Fibroblast of skin of left quadriceps (primary cell): ENCODE results near the gene NPC1.
A peak's percentile ranks its signal among the peaks of the same experiment; 100 is the strongest.
"Not testable (repeated sequence)": the region's sequence is repeated elsewhere in the genome, so short reads cannot be mapped to it uniquely, and the experiment has no call there.

ENCODE experiments used
- DNase-seq, 2 experiments: peaks; one replicate each; pipeline ENCODE4 v3.0.0-alpha.2; 2013; ENCODE audit warnings: low read depth in 2 of 2

Gene NPC1

DNA sequence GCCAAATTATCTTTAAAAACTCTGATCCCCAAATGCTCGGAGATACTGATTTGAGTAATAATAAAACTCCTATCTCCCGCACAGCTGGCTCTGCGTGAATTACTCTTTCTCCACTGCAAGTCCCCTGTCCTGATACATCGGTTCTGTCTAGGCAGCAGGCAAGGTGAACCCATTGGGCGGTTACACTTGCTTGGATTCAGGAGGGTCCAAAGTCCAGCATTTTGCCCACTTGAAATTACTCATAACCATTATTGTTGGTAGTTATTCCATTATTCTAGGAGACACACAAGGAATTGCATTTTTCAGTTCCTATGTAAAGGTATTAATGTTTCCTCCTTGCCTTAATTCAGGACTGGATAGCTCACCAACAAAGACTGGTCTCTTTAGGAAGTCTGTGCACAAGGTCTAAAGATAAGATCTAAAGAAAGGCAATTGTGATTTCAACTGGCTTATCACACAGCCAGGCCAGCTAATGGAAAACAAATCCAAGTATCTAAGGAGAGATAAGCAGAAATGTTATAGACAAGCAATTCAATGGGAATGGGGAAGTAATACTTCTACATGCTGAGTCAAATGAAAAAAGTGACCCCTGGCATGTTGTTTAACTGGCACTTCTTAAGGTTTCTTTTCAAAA is 23.2 kb upstream of the NPC1 start:
- no peak for DNase-seq

DNA sequence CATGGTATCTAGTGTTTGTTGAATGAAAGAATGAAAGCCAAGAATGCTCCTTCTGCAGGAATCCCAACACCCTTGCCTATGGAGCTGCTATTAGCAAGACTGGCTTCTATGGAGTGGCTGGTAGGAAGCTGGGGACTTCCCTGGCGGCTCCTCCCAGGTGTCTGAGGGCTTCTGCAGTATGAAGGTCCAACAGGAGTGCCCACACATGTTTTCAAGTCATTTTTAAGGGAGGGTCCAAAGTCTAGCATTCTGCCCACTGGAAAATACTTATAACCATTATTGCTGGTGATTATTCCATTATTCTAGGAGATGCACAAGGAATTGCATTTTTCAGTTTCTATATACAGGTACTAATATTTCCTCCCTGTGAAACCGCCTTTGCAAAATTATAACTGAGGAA is 21.9 kb upstream of the NPC1 start:
- no peak for DNase-seq

DNA sequence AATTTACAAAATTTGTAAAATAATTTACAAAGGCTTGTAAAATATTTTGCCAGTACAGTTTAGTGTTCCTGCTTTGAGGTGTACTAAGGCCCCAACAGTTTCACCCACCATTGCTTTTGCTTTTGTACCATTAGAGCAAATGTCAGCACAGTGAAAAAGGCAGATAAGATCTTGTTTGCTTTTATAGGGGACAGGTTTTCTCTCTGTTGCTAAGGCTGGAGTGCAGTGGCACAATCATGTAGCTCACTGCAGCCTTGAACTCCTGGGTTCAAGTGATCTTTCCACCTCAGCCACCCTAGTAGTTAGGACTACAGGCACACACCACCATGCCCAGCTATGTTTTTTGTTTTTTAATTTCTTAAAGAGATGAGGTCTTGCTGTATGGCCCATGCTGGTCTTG is 19.6 kb upstream of the NPC1 start:
- no peak for DNase-seq

DNA sequence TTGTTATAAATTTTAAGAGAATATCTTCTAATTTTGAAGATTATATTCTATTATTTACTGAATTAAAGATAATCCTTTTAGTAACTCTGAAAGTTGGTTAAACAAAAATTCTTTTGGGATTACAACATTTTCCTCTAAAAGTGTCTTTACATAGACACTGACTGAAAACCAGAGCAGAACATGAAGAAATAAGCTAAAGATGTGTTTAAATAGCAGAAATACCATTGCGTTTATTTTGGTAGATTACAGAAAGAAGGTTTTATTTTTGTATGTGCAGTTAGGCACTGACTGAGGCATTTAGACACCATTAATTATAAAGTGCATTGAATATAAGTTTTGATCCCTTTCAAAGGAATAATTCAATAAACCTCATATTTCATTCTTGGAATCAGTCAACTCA is 13.5 kb upstream of the NPC1 start:
- no peak for DNase-seq

DNA sequence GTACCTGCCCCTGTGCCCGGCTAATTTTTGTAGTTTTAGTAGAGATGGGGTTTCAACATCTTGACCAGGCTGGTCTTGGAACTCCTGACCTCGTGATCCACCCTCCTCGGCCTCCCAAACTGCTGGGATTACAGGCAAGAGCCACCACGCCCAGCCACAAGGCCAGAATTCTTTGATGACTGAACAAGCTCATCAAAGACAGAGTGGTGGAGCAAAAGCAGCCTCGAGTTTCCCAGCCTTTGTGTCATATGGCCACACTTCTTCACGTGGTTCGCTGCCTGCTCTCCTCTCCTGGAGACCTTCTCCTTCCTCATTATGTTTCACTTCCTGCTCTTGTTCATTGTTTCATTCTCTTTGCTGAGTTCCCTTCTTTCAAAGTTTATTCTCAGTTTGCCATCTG is 9.9 kb upstream of the NPC1 start:
- no peak for DNase-seq

DNA sequence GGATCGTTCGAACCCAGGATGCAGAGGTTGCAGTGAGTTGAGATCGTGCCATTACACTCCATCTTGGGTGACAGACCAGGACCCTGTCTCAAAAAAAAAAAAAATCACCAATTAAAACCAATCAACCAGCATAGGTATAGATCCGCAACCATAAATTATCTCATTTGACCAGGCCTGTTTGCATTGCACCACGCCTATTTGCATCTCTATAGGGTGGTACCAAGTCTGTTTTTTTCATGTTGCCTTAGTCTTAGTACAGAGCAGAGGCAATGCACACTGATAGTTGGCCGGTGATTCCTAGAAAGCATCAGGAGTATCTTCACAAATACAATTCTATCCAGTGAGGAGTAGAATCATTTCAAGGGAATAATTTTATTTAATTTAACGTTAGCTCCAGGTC is 9.3 kb upstream of the NPC1 start:
- no peak for DNase-seq

DNA sequence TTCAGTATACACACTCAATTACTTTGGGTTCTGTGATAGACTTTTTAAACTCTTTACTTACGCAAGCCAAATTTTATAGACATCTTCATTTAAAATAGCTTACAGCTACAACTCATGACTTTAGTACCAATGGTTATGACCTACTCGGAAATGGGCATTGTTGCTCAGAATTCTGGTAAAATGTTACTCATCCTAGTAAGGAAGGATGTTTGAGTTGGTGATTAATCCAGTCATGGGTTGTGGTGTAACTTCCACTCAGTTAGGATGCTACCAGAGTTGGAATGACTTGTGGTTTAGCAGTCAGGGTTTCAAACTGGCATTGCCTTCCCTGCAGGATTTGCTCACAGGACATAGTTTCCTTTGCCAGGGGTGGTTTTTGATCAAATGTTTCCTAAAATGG is 7.4 kb upstream of the NPC1 start:
- DNase-seq, result peak in 1 of 2 experiments; percentile 34

DNA sequence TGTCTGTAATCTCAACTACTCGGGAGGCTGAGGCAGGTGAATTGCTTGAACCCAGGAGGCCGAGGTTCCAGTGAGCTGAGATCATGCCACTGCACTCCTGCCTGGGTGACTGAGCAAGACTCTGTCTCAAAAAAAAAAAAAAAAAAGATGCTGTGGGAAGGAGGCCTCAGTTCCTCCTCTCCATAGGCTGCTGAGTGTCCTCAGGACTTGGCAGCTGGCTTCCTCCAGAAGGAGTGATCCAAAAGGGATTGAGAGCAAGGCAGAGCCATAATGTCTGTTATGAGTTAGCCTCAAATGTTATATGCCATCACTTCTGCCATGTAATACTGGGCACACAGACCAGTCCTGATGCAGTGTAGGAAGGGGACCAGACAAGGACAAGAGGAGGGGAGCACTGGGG is 6.6 kb upstream of the NPC1 start:
- no peak for DNase-seq

DNA sequence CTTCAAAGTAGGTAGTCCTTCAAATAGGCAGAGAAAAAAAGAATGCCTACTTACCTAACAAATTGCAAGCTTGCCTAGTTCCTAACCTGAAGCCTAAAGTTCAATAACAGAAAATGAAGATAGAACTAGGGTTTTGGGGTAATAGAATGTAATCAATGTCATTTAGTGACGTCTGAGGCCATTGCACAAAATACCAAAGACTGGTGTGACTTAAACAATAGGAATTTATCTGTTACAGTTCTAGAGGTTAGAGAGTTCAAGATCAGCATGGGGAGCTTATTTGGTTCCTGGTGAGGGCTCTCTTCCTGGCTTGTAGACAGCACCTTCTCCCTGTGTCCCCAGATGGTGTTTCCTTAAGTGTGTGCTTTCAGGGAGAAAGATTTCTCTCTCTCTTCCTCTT is 4.7 kb upstream of the NPC1 start:
- DNase-seq, result no peak

DNA sequence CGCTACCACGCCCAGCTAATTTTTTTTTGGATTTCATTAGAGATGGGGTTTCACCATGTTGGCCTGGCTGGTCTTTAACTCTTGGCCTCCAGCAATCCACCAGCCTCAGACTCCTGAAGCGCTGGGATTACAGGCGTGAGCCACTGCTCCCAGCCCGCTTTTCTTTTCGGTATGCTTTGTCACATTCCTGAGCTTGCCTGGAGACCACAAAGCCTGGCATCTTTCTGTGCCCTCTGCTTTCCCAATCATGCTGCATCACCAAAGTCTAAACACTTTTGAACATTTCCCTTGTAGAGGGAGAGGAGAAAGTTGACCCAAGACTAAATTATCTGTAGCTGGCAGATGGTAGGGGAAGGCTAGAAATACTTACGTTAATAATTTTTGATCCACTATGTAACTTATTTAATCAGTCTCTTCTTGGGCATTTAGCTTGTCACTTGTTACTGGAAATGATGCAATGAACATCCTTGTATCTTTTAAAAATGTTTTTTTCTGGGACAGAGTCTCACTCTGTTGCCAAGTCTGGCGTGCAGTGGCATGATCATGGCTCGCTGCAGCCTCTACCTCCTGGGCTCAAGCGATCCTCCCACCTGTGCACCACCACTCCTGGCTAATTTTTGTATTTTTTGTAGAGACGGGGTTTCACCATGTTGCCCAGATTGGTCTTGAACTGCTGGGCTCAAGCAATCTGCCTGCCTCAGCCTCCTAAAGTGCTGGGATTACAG is 2.7 kb upstream of the NPC1 start:
- DNase-seq, result no peak

DNA sequence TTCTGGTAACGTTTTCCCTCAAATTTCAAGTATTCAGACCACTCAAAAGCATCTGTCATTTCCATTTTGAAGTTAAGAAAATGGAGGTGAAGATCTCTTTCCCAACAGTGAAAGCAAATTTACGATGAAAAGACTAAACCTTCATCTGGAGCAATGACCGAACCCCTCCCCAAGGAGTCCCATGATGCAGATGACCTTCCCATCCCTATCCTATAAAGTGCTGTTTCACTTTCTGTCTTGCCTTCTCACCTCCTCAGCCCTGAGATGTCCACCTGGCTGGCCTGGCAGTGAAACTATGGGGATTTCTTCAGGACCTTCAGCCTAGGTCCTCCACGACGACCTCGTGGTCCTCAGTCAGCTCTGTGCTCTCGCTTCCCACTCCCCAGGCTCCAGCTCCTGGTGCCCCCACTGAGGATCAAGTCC is 925 bp upstream of the NPC1 start:
- DNase-seq, result no peak

DNA sequence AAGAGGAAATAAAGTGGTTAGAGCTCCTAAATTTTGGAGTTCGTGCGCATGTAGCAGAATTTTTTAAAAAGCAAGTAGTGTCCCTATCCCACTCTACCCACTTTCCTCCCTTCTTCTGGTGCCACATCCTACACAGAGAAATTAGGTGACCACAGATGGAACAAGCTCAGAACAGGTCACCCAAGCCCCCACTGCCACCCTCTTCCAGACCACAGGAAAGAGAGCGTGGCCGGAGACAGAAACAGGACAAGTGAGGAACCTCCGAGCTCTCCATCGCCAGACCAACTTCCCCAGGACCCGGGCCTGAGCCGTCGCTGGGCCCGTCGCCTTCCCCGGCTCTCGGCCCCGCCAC is 433 bp downstream of the NPC1 start:
- no peak for DNase-seq

DNA sequence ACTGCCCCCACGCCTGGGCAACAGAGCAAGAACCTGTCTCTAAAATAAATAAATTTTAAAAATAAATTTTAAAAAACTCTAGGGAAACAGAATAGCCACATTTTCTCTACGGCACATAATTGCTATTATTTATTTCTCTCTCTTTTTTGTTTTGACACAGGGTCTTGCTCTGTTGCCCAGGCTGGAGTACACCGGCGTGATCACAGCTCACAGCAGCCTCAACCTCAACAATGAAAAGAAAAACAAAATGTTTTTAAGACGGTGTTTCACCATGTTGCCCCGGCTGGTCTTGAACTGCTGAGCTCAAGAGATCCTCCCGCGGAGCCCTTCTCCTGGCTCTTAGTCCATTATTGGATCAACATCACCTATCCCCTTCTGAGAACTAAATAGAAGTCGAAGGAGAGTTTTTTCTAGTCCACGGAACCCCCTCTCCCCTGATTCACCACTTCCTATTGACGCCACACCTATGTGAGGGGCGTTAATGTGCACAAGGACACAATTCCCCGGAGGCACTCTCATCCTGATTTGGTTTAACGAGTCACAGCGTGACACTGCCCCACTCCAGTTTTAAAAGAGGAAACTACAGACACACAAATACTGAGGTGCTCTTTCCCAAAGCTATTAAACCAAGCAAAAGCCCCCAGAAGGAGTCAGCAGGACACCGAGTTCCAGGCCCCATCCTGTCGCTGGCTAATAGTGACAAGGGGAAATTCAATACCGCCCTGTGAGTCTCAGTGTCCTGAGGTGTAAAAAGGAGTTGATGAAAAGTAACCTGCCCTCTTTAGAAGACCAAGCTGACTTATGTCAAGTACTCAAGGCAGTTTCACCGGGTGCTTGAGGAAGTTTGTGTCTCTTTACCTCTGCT is 1.1 kb downstream of the NPC1 start:
- DNase-seq, result no peak

DNA sequence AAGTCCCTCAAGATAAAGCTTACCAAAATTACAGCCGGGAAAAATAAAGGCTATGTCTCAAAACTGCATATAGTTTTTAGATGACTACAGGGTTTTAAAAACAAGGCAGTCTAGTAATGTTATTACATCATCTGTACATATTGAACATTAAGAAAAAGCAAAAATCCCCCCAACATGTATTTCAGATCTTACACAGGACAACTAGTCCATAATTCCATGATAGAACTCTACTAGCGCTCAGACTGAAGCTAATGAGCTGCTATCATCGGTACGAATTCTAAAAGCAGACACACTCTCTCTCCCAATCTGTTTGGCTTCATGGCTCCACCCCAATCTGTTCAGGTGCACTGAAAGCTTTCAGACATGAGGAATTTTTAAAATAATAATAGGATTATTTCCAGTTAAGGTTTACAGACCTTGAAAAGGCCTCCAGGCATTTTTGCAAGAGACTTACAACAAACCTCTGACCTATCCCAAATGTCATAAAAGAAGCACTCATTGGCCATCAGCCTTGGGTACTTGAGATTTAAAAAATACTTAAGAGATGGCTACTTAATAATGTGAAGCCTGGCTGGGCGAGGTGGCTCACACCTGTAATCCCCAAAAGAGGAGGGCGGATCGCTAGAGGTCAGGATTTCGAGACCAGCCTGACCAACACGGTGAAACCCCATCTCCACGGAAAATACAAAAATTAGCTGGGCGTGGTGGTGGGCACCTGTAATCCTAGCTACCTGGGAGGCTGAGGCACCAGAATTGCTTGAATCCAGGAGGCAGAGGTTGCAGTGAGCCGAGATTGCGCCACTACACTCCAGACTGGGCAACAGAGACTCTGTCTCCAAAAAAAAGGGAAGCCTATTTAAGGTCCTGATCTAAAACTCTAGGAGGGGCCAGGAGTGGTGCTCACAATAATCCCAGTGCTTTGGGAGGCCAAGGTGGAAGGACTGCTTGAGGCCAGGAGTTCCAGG is 2.0 kb downstream of the NPC1 start:
- no peak for DNase-seq

DNA sequence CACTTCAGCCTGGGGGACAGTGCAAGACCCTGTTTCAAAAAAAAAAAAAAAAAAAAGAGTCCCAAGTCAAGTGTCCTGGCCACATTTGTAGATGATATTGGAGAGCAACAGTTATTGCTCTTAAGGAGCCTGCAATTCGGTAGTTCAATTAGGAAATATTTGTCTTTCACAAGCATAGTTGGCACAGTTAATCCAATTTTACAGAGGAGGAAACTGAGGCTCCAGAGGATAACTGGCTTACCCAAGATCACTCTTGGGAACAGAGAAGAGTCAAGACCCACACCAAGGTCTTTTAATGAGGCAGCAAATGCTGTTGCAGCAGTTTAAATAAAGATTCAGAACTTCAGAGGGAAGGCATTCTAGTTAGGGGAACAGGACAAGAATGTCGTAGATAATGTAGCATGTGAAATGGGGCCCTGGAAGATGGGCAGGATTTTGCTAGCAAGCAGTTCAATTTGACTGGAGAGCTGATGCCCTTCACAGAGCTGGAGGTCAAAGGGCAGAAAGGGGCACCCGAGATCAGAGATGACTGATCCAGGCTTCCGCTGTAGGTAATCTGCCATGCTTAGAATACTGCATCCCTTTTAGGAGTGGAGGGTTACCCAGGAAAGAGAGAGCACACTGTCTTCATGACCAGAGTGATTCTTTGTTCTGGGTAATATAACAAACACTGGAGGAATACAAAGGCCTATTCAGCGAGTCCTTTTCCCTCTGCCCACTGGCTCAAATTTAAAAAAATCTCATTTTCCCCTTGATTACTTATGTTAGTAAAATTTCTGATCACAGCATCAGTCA is 3.0 kb downstream of the NPC1 start:
- DNase-seq, result no peak

DNA sequence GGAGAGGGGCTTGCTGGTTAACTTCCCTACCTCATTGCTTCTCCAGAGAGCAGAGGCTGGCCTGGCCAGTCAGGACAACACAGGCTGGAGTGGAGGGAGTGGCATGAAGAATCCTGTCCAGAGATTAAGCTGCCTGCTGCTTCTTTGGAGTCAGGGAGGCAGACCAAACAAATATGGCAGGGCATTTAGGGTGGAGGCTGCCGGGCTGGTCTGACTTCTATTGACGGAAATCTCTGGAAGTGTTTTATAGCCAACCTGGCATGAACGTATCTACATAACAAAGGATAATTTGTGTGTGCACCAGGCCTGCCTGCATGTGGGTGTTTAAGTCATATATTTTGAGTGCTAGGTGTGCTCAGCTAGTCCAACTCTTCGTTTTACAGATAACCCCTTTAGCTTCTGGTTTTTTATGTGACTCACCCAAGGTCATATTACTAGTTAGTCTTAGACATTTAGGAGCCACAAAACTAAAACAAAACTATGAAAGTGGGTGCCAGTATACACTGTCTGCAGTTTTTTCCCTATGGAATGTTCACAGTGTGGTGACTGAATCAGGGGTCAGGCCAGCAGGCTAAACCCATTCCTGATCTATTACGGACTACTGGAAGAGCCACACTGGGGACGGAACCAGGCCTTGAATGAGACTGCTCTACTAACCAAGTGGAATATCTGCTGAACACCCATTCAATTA is 5.5 kb downstream of the NPC1 start:
- no peak for DNase-seq

DNA sequence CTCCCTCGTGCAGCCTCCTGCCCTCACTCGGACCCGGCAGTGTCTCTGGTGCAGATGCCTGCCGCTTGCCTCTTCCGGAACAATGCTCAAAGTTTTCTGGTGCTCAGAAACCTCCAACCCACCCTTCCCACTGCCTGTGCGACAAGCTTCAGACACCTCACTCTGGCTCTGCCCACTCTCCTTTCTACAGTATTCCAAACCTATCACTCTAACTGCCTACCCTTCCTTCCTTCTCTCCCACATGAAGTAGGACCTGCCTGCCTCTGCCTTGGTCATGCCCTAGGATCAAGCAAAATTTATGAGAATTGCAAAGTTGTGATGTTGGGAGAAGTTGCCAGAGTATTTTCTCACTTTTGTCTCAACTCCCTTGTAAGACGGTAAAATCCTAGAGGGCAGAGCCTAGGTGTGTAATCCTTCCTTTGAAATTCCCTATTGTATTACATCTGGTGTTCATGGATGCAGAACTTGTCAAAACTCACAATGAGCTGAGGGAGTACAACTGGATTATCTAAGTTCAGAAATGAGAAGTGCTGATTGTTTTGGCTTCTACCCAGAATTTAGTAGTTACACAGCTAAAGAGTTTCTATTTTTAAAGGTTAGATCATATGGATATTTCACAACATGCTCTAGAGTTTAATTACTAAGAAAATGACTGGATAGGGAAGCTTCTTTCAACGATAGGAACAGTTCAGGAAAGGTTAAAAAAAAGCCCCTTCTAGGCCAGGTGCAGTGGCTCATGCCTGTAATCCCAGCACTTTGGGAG is 7.2 kb downstream of the NPC1 start:
- no peak for DNase-seq

DNA sequence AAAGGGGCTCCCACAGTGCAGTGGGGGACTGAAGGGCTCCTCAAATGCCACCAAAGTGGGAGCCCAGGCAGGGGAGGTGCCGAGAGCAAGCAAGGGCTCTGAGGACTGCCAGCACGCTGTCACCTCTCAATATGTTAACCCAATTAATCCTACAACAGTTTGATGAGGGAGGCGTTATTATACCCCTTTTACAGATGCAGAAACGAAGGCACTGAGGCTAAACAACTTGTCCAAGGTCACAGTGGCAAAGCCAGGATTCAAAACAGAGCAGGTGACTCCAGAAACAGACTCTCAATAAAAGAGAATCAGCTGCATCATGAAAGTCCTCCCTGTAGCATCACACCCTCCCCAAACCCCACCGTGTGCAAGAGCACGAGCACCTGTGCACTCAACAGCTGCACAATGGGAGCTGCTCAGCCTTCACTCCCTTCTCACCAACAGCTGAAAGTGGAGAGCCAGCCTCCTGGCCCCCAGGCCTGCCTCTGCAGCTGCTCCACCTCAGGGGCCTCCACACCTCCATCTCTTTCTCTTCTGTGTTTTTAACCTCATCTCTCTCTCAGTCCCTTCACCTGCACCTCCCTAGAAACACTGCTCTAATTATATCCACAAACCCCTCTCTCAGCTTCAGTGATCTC is 8.1 kb downstream of the NPC1 start:
- no peak for DNase-seq

DNA sequence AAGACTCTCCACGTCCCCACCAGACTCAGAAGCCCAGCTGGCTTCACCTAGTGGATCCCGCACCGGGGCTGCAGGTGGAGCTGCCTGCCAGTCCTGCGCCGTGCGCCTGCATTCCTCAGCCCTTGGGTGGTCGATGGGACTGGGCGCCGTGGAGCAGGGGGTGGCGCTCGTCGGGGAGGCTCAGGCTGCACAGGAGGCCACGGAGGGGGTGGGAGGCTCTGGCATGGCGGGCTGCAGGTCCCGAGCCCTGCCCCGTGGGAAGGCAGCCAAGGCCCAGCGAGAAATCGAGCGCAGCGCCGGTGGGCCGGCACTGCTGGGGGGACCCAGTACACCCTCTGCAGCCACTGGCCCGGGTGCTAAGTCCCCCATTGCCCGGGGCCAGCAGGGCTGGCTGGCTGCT is 8.8 kb downstream of the NPC1 start:
- DNase-seq, result not testable (repeated sequence)
